HG03521 (cell line): Measurements from ENCODE around the gene DIAPH3.

ENCODE experiments used
- ATAC-seq: cut with Tn5 transposase; IDR thresholded peaks from one replicate; pipeline ENCODE4 v1.9.1; 2021; ENCODE audit warnings: mild to moderate bottlenecking, moderate library complexity; ENCODE audit not compliant: unreplicated experiment

Gene DIAPH3

DNA sequence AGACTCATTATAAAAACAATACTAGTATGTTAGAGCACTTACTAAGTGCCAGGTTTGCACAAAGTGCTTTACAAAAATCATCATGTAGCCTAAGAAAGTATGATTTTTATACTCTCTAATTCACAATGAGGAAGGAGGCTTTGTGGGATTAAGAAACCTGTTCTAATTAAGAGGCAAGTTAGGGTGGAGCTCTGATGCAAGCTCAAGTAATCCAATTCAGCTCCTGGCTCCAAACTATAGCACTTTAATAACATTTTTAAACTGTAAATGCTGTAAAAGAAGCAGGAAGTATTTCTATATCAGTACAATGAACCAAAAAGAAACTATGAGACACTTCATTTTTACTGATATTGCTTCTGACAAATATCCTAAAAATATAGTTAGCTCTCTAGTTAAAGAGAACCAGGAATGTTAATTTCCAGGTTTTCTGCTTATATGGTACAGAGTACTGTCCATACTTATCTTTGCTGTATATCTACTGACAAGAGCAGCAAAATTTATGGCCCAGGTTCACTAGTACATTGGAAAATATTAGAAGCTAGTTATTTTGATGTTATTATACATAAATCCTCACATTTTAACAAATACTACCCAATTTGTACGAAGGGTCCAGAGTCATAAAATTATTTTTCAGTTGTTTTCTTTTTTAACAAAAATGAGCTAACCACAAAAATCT lies 482.0 kb downstream of the DIAPH3 start:
- no peak for ATAC-seq

GRCh38 chr13:59680429-59681024 lies 483.2 kb downstream of the DIAPH3 start:
- peak; percentile 58 for ATAC-seq

DNA sequence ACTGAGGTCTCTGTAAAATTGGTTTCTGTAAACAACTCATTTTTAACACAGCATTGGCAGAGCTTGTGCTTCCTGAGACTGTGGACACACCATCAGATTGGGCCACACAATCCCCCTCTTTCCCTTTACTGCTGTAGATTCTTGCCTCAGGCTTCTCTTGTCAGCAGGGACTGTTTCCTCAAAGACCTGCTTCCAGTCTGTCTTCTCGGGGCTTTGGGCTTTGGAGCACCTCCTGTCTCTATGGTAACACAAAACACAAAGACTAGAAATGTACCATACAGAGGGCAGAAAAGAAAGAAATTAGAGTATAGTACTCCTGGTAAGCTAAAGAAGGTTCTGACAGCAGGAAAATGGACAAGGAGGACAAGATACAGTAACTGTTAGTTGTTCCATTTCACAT lies 484.5 kb downstream of the DIAPH3 start:
- ATAC-seq: no peak

DNA sequence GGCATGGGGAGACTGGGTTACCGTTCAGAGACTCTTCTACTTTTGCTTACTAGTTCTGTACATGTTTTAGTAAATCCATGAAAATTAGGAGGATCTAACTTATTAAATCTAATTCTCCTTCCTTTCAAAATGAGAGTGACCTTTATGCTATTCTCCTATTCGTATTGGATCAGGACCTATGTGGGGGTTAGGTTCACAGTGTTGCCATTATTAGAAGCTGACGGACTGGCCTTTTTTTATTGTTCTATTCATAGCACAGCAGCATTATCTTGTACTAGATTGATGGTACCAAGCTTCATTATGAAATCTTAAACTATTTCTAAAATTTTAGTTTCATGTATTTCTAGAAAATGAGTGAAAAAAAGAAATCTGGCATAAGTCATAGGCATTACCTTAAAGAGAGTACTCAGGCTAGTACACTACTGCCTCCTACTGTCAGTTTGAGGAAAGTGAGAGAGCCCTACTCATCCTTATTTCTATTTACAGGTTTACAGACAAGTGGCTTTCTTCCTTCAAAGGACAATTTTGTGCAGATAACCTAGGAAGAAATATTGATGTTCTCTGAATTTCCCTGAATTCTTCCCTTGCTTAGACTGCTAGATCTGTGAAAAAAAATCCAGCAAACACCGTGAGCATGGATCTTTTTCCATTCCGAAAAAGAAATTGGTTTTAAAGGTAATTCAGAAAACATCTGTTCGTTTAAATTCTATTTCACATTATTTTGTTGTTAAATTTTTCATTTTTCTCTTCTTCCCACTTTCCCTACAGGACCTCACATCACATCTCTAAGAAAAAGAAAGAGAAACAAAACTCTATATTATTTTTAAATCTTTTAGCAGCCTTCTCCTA lies 485.5 kb downstream of the DIAPH3 start:
- peak; percentile 70 for ATAC-seq

- no peak for ATAC-seq
Observed at GRCh38 chr13:59677430-59677829, 486.3 kb downstream of the DIAPH3 start.

DNA sequence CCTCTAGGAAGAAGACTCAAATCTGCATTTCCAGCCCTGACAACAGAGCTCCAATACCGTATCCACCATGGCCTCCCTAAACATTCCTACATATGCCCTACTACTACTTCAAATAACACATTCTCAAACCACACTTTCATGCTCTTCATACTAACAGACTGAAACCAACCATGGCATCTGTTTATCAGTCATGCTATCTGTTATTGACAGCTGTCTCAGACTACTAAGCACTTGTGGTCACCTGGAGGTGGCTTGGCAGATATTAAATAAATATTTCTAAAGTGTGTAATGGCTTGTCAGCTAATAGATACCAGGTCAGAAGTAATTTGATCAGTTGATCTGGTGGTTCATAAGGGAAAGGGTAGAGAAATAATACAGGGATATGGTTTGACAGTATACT lies 489.1 kb downstream of the DIAPH3 start:
- ATAC-seq: no peak

- ATAC-seq: no peak
Observed at GRCh38 chr13:59673286-59673685, 490.4 kb downstream of the DIAPH3 start.

DNA sequence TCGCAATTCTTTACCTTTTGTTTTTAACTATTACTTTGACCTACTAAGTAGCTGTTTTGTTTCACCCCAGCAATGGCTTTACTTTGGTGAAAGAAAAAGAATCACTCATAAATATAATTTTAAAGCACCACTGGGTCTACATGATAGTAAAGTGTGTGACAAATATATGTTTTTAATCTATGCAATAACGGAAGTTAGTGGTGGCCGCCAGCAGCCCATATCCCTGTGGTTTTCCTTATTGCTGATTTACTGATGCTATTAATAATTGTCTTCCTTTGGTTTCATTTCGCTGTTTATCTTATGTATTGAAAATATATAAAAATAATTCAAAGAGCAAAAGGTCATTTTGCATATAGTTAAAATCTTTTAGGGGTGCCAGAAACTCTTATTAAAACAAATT lies 491.3 kb downstream of the DIAPH3 start:
- no peak for ATAC-seq

GRCh38 chr13:59671881-59672280 lies 491.8 kb downstream of the DIAPH3 start:
- no peak for ATAC-seq

GRCh38 chr13:59666504-59666903 lies 497.2 kb downstream of the DIAPH3 start:
- ATAC-seq: no peak

DNA sequence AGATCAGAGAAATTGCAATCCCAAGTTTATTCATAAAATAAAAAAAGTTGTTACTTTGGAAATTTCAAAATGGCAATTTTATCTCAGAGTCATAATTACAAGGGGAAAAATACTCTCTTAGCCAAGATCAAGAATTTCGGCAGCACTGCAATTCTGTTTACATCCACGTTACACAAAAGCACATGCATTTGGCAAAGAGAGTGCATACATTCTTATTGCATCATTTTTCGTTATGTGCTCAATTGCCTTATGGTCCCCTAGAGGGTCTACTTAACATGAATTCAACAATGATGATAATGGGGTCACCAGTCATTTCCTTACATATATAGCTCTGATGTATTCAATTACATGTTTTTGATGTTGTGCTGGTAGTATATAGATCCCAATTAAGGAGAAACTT lies 498.0 kb downstream of the DIAPH3 start:
- no peak for ATAC-seq

GRCh38 chr13:59665184-59665583 lies 498.5 kb downstream of the DIAPH3 start:
- no peak for ATAC-seq

GRCh38 chr13:59664586-59664985 lies 499.1 kb downstream of the DIAPH3 start:
- no peak for ATAC-seq

DNA sequence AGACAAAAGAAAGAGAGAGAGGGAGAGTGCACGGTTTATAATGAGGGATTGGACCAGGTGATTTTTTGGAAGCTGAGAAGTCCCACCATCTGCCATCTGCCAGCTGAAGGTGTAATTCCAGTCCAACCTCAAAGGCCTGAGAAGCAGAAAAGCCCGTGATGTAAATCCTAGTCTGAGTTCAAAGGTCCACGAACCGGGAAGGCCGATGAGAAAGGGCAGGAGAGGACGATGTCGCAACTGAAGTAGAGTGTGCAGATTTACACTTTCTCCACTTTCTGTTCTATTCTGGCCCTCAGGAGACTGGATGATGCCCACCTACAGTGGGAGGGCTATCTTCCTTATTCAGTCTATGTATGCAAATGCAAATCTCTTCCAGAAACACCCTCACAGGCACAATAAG lies 500.0 kb downstream of the DIAPH3 start:
- no peak for ATAC-seq

DNA sequence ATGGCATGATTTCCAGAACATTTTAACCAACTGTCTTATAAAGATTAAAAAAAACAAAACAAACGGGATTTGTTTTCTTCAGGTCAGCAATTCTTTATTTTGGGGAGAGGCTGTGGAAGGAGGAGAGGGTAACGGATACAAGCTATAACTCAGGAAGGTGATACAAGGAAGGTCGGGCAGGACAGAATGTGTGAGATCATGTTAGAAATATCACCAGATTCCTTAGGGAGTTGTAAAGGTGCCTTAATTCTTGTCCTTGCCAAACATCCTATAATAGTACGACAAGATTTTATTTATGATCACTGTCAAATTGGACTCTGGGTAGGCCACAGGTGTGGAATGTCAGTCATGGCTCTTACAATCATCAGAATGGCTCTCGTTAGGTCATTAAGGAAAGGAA lies 503.1 kb downstream of the DIAPH3 start:
- no peak for ATAC-seq

- no peak for ATAC-seq
Observed at GRCh38 chr13:59659981-59660380, 503.7 kb downstream of the DIAPH3 start.

GRCh38 chr13:59658738-59659330 lies 504.9 kb downstream of the DIAPH3 start:
- ATAC-seq: no peak

- ATAC-seq: no peak
Observed at GRCh38 chr13:59658027-59658737, 505.5 kb downstream of the DIAPH3 start.

GRCh38 chr13:59653916-59654315 lies 509.8 kb downstream of the DIAPH3 start:
- ATAC-seq: no peak

DNA sequence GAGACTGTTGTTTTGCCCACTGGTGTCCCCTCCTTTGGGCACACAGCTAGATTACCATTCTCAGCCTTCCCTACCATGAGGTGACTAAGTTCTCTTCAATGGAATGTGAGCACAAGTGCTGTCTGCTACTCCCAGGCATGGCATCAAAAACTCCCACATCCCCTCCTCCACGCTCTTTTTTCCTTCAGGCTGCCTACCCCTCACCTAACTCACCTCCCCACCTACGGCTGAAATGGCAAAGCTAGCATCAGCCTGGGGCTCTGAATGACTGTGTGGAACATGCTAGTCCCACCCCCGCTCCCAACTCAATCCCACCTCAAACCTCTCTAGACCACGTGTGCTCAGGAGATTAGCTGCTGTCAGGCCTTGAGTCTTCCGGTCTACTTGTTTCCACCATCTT lies 512.2 kb downstream of the DIAPH3 start:
- ATAC-seq: no peak
